HG02885 (cell line): ENCODE measurements around the gene GTF2H1.

Experiments
- ATAC-seq: cut with Tn5 transposase; IDR thresholded peaks from one replicate; pipeline ENCODE4 v1.9.1; 2021; ENCODE audit warnings: mild to moderate bottlenecking; ENCODE audit not compliant: unreplicated experiment, poor library complexity

GTF2H1 gene

DNA sequence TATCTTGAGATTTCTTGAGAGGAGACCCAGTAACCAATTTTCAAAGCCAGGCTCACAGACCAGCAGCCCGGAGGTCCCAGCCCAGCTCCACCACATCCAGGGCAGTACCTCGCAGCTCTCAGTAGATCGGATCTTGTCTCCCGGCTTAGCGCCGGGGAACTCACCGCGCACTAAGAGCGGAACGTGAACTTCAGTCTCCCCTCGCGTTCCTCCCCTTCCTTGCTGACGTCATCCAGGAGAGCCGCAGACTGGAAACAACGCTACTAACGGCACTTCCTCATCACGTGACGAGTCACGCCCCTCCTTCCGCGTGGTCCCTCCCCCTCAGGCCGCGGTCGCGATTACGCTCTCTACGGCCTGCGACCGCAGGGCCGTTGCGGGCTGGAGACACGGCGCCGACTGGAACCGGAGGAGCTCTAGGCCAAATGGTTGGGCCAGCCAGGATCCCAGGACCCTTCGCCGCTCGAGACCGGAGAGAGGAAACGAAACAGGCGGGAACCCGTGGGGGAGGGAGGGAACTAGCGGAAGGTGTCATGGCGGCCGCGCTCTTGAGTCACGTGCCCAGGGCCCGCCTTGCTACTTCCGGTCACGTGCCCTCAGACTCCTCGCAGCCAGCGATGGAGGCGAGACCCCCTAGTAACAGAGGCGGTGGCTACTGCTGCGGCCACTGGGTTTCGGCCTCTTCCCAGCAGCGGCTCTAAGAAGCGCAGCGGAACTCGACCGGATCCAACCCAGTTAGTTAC lies at the start of gene GTF2H1, which contains the start of gene HPS5:
Gene GTF2H1, plus strand, starts transcription at position 599 of the 743 bp plus-strand sequence. CDS start 10,508 bp downstream, outside the sequence.
Gene HPS5, minus strand, starts transcription at position 172 of the 743 bp plus-strand sequence. CDS start 4,282 bp downstream, outside the sequence.
- ATAC-seq = peak; percentile 85

DNA sequence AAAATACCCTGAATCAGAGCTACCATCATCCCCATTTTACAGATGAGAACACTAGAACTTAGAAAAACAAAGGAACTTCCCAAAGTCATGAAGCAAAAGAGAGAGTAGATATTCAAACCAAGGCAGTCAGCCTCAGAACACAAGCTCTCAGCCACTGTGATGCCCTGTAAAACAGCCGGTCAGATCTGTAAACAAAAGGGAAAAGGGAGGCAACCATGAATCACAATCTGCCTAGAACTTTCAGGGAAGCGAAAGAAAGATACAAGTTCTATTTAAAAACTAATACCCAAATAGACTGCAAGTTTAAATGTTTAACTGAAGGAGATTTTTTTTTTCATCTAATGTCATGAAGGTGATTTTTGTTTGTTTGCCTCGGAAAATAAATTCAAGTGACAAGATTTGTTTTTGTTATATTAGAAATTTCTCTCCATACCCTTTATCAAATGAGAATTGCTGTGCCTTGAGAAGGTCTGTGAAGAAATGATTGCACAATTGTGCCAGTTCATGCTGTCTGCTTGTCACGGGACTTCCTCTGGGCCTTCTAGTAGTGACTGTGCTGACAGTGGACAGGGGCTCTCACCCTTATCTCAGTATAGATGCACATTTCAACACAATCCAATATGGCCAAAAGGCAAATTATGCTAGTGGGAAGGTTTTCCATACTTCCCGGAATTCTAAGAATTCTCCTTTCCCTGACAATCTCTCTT lies 44.6 kb upstream of the GTF2H1 start:
- no peak for ATAC-seq

DNA sequence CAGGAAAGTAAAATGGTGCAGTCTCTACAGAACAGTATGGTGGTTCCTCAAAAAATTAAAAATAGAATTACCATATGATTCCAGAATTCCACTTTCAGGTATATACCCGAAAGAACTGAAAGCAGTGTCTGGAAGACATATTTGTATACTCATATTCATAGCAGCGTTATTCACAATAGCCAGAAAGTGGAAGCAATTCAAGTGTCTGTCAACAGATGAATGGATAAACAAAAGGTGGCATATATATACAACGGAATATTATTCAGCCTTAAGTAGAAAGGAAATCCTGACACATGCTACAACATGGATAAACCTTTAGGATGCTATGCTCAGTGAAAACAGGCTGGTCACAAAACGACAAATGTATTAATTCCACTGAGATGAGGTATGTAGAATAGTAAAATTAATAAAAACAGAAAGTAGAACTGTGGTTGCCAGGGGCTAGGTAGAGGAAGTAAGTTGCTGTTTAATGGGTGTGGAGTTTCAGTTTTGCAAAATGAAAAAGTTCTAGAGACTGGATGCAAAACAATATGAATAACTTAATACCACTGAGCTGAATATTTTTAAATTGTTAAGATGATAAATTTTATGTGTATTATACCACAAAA lies 41.8 kb upstream of the GTF2H1 start:
- peak; percentile 91 for ATAC-seq

DNA sequence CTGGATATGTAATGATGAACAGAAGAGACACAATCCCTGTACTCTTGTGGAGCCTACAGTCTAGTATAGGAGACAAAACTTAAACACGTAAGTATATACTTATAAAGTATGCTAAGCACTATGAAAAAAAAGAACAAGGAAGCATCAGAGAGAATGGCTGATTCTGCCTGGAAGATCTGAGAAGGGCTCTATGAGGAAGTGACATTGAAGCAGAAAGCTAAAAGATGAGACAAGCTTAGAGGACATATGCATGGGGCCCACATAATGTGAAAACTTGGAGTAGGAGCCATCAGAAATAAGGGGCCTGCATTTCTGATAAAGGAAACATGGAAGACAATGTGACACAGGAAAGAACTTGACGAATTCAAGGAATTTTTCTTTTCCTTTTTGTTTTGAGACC lies 39.7 kb upstream of the GTF2H1 start:
- ATAC-seq = no peak

DNA sequence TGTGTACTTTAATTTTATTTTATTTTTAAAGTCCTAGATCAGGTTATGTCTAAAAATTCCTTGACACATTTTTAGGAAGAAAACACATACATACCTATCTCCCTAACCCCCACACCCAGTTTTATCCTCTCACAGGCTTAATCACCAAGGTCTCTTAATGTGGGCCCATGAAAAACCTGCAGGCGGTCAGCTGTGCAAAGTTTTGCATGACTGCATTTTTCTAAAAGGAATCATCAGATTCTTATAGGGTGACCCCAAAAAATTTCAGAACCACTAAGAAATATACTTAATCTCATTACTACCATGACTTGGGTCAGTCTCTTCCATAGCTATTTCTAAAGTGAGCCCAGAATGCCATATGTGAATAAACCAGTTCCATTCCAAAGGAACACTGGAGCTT lies 36.5 kb upstream of the GTF2H1 start:
- no peak for ATAC-seq

DNA sequence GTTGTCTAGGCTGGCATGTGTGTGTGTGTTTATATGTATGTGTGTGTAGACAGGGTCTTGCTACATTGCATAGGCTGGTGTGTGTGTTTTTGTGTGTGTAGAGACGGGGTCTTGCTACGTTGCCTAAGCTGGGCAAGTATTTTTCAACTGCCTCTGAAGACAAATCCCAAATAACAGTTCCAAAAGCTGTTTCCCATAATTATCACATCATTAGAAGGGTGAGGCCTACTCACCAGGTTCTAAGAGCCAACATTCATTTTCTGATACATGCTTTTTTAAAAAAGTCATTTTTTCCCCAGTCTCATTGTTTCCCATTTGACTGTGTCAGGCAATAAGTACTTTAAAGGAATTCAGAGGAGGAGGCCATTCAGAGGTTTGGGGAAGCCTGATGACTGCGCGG lies 33.5 kb upstream of the GTF2H1 start:
- no peak for ATAC-seq

DNA sequence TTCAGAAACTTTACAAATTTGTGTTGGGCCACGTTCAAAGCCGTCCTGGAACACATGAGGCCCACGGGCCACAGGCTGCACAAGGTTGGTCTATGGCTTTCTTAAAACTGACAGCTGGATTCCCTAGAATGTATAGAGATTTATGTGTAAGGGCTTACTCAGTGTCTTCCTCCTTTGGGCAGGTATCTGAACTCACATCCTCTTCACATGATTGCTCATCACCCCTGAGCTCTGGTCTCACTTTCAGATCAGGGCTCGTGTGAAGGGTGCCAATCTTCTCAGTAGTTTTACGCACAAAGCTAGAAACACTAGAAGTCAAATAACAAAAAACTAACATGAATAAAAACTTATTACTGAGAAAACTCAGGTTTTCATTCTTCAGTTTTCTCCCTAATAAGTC lies 27.5 kb upstream of the GTF2H1 start:
- ATAC-seq = peak; percentile 42

DNA sequence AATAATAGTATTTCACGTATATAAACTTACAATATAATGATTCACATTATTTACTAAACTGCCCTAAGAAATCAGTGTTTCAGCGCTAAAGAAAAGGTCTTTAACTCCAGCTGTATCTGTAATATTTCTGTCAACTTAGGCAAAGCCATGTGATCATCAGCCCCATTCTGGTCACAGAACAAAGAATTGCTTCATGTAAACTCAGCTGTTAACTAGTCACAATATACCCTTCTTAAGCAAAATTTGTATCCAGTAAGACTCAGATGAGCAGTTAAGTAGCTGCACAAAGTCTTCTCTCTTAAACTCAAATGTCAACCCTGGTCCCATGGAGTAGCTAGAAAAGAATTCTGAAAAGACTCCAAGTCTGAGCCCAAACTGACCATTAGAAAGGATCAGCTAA lies 27.1 kb upstream of the GTF2H1 start:
- no peak for ATAC-seq

DNA sequence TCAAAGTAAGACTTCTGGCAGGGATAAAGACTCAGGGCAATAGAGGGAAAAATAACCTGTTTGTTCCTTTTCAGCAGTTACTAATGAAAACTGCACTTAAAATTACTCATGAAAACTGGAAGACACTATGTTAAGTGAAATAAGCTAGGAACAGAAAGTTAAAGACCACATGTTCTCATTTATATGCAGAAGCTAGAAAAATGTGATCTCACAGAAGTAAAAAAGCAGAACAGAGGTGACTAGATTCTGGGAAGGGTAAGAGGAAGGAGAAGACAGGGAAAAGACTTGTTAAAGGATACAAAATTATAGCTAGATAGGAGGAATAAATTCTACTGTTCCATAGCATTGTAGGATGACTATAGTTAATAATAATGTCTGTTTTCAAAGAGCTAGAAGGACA lies 22.6 kb upstream of the GTF2H1 start:
- ATAC-seq = no peak

DNA sequence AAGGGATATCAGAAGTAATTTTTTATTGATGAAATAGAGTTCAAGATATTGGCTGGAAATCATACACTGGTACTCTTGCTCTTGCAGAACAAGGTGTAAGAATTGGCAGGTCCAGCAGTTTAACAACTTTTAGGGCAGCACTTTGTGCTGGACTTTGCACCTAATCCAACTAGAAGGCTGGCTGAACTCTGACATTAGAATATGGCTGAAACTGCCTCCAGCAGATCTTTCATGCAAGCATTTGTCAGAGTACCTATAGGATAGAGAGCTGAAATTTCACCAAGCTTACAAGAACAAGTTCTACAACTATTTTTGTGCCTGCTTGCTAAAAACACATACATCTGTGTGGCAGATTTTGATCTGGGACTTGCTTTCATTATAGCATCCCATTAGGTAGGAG lies 17.6 kb upstream of the GTF2H1 start:
- no peak for ATAC-seq

DNA sequence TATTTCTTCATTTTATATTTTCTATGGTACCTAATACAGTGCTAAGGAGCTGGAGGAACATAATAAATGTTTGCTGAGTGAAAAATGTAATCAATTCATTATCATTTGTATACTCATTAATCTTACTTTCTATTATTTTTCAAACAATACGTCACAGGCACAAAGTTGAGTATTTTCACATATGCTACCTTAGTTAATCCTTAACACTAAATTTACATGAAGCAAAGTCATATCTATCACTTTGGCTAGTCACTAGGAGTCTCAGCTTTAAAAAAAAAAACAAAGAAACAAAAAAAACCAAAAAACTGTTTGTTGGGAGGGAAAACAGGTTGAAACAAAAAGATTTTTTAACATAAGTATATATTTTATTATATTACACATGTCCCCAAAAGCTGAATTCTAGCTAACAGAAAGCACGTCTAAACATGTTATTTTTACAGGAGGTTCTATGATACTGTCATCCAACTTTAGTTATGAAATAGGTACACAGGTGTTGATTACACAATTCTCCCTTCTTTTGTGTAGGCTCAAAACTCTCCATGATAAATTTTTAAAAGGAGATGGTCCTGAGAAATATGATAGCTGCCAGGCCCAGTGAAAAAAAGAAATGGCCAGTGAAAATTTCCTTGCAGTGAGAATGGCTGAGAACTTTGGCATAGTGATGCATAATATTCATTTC lies 14.8 kb upstream of the GTF2H1 start:
- ATAC-seq = no peak

DNA sequence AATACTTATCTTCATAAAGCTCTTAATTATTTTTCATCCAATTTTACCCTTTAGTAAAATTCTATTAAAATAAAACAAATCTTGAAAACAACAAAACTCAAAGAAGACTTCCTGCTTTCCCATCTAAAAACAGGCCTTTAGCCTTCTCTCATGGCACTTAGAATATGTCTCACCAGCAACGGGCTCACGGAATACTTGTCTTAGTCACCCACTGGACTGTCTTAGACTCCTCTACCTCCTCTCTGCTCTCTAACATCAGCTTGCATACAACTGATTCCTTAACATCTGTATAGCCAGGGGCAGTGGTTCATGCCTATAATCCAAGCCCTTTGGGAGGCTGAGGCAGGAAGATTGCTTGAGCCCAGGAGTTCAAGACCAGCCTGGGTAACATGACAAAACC lies 14.1 kb upstream of the GTF2H1 start:
- ATAC-seq = no peak

DNA sequence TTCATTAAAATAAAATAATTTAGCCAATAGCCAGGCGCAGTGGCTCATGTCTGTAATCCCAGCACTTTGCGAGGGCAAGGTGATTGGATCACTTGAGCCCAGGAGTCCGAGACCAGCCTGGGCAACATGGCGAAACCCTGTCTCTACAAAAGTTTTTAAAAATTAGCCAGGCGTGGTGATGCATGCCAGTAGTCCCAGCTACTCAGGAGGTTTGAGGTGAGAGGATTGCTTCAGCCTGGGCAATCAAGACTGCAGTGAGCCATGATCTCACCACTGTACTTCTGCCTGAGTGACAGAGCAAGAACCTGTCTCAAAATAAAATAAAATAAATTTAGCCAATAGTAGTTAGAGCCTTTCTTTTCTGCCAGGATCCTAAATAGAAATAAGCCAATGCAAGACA lies 12.7 kb upstream of the GTF2H1 start:
- no peak for ATAC-seq

DNA sequence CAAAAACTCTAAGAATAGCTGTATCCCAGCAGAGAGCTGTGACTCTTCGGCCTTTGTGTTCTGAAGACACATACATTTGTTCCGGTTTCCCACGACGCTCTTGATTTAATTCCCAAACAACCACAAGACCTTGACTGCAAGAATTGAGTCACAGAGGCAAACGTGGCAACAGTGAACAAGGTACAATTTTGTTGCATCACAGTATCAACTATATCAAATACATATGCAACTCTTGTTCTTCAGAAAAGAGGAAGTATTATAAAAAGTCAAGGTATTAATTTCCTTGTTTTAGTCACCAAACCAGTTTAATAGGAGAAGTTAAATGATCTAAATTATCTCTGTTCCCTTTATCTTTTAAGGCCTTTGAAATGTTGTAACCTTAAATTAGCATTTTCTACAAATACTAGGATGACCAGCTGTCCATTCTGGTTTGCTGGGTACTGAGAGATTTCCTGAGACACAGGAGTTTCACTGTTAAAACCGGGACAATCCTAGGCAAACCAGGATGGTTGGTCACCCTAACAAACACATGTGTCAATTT lies 11.5 kb upstream of the GTF2H1 start:
- ATAC-seq = peak; percentile 69

DNA sequence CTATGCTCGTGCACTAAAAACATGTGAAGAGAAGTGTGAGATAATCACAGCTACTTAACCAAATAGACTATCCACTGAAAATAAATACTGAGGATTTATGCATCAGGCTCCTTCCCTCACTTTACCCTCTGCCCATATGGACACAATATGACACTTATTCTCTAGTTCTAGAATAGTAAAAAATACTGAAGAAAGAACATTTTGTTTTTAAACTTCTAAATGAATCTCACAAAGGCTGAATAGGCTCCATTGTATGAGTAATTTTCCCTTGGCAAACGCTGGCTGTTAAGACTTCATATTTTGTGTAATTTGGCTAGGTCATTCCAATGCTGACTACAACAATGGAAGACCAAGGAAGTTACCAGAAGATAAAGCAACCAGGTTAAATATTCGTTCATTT lies 10.4 kb upstream of the GTF2H1 start:
- ATAC-seq = no peak

DNA sequence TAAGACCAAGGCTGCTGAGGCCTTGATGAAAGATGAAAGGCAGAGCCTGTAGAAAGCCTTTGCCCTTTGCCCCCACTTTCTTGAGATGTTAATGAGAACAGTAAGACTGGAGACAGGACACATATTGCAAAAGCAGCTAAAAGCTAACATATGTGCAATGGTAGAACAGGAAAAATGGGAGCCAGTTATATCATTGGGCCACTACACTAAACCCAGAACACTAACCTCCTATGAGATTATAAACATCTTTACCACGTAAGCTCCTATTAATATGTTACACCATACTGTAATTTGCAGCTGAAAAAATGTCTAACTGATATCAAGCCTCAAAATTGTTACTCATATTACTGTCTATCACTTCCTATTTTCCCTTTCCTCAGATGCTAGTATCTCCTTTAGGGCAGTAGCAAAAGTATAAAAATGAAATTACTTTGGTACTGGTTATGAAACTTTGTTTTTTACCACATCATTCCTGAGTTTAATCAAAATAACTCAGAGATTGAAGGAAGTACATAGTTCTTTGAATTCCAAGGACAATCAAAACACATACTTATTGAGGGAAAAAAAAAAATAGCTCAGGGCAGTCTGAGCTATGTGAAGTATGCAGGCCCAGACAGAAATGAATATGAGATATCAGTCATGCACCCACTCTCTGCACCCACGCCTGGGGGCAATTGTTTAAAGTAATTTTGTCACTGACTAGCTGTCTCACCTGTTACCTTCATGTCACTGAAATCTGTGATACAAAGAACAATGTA lies 9.5 kb upstream of the GTF2H1 start:
- ATAC-seq = no peak

DNA sequence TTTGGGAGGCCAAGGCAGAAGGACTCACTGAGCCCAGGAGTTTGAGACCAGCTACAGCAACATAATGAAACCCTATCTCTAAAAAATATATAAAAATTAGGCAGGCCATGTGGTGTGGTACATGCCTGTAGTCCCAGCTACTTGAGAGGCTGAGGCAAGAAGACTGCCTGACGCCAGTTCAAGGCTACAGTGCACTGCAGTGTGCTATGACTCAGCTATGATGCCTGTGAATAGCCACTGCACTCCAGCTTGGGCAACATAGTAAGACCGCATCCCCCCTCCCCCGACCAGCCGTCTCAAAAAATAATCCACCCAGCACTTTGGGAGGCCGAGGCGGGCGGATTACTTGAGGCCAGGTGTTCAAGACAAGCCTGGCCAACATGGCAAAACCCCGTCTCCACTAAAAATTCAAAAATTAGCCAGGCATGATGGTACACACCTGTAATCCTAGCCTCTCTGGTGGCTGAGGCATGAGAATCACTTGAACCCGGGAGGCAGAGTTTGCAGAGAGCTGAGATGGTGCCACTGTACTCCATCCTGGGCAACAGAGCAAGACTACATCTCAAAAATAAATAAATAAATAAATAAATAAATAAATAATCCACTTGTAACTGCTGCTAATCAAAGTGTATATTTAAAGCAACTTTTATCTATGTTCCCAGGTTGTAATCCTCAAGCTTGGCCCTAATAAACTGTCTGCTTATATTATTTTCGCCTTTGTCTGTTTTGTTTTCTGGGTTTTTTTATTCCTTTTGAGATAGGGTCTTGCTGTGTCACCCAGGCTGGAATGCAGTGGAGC lies 8.2 kb upstream of the GTF2H1 start:
- ATAC-seq = no peak

DNA sequence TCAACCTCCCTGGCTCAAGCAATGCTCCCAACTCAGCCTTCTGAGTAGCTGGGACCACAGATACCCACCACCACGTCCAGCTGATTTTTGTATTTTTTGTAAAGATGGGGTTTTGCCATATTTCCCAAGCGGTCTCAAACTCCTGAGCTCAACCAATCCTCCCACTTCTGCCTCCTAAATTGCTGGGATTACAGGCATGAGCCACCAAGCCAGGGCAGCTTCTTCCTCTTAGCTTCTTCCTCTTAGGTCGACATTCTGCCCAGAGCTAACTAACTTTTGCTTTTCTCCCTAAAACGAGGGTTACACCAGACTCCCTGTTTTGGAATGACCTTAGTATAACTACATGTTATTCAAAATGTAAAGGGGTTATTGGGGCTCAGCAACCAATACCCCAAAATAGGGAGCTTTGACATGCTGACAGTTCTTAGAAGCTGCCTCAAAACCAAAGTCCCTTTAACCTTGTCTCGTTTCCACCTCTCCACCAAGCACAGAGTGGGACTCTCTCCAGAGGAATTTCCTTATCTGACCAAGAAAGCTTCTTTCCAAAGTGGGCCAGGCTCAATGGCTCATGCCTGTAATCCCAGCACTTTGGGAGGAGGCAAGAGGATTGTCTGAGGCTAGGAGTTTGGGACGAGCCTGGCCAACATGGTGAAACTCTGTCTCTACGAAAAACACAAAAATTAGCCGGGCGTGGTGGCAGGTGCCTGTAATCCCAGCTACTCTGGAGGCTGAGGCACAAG lies 7.4 kb upstream of the GTF2H1 start:
- no peak for ATAC-seq
